PC-3 (cell line): ENCODE measurements around the gene SPATS2.

ENCODE experiments used
- CTCF ChIP-seq: fragments of 300-600 bp; sonication (generic); conservative IDR thresholded peaks from 2 replicates; pipeline ENCODE4 v1.5.1; 2017; ENCODE audit warnings: antibody characterized with exemption, low read depth, mild to moderate bottlenecking, low read length
- EZH2phosphoT487 ChIP-seq: fragments of 300-600 bp; sonication (generic); IDR thresholded peaks from 2 replicates; pipeline ENCODE4 v1.6.1; 2018; ENCODE audit warnings: mild to moderate bottlenecking, antibody characterized with exemption, low read length, borderline replicate concordance

GRCh38 chr12:49332441-49332861 lies 34.8 kb upstream of the SPATS2 start:
- no peak for TF ChIP-seq CTCF
- no peak for TF ChIP-seq EZH2phosphoT487
